ENCODE measurements around the gene NSFL1C.
"Not testable (repeated sequence)": the region's sequence is repeated elsewhere in the genome, so short reads cannot be mapped to it uniquely, and the experiment has no call there.

The NSFL1C gene

DNA sequence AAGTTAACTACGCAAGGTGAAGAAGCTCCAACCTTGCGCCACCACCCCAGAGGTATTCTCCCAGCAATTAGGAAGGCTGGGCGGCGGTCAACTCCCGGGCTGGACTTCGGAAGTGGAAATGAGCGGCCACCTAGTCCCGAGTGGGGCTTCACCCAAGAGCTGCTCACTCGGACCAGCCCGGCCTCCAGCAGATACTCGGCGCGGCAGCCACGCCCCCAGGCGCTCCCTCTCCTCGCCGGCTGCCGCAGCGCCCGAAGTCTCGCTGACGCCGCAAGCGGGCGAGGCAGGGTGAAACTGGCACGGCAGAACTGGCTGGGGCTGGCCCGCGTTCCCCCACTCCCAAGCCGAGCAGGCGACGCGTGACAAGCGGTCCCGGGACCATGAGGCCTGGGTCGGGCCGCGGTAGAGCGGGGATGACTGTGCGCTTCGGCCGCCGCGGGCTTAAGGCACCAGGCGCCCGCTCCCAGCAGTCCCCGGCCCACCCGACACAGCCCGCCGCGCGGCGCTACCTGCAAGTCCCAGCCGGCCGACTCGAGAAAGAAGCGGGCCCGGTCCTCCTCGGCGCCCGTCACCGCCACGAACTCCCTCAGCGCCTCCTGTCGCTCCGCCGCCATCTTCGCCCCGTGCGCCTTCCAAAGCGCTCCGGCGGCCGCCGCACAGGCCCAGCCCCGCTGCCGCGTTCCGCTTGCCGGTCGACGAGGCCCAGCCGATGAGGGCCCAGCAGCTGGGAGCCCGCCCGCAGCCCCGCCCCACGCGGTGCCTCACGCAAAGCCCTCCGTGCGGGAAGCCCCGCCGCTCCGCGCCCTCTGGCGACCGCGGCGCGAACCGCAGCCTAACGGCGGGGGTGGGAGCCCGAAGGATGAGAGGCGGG, at the start of gene NSFL1C:
NSFL1C (minus strand) TSS at position 639 of the 871 bp plus-strand sequence; CDS start at position 614, 25 bp downstream.
- peak; percentile 97 for DNase-seq

DNA sequence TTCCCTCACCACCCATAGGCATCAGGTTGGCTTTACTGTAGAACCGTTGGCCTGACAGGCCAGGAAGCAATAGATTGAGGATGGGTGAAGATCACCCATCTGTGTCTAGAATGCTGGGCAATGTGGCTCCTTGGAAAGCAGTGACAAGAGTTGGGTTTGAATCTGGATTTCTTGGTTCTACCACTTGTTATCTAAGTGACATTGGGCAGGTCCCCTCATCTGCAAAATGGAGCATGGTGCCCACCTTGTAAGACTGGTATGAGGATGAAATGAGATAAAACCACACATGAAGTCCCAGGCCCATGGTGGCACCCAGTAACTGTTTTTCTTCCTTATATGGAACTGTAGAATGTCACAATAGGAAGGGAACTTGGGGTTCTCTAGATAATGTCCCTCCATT, 47.2 kb upstream of the NSFL1C start:
- DNase-seq: no peak

DNA sequence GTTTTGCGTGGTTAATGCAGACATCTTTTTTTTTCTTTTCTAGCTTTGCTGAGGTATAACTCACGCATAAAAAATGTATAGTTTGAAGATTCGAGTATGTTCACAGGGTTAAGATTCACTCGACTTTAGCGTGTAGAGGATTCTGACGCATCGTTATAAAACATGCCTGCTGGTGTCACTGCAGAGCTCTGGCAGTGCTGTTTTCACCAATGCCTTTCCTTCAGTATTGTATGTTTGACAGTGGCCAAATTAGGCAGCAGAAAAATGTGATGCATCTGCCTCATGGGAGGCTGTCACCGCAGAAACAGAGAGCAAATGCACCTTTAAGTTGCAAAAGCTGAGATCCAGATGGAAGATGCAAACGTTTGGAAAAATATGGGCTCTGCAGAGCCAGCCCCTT, 42.6 kb upstream of the NSFL1C start:
- DNase-seq: peak; percentile 34

DNA sequence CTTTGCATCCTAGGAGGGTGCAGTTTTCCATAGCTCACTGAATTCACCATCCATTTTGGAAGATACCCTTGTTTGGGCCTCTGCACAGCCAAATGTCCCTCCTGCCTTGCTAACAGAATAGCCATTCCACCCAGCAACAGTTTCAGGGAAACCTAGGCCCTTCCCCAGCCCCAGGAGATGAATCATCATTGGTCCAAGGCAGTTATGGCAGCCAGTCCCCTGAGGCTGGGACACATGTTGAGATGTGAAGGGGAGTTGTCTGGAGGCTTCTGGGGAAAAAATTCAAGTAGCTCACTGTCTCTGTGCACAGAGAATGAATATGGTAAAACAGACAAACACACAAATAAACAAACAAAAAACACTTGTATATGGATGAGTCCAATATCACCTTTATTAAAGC, 41.9 kb upstream of the NSFL1C start:
- no peak for DNase-seq

DNA sequence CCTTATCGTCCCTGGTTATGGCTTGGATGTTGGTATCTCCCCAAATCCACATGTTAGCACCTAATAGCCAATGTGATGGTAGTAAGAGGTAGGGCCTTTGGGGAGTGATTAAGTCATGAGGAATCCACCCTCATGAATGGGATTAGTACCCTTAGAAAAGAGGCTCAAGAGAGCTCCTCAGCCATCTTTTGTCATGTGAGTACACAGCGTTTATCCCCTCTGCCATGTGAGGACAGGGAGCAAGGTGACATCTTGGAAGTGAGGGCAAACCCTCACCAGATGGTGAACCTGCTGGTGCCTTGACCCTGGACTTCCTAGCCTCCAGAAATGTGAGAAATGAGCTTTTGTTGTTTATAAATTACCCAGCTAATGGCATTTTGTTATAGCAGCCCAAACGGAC, 40.6 kb upstream of the NSFL1C start:
- DNase-seq: no peak

DNA sequence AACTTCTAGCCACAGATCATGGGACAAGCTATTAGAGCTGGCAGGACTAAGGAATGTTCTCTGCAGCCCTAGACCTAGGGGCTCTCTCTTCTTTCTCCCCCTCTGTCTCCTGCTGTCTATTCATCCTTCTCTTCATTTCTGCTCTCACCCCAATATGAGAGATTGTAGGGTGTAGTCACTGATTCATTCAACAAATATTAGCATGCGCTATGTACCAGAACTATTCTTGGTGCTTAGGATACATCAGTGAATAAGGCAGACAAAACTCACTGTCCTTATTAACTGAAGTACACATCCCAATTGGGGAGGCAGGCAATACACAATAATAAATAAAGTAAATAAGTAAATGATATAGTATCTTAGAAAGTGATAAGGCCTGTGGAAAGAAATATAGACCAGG, 39.2 kb upstream of the NSFL1C start:
- no peak for DNase-seq

DNA sequence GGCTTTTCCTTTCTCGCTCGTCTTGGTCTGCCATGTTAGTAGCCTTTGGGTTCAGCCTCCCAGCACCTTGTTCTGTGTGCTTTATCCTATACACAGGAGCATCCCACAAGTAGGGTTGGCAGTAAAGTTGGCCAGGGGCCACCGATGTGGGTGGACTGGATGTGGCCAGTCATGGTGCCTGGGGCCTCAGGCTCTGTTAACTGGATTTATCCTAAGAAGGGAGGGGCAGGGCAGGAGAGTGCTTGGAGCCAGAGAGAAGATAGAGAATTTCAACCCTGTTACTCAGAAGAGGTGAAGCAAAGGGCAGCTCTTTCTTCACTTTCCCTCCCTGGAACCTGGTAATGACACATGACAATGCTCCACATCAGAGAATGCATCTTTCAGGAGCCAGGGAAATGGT, 38.7 kb upstream of the NSFL1C start:
- no peak for DNase-seq

DNA sequence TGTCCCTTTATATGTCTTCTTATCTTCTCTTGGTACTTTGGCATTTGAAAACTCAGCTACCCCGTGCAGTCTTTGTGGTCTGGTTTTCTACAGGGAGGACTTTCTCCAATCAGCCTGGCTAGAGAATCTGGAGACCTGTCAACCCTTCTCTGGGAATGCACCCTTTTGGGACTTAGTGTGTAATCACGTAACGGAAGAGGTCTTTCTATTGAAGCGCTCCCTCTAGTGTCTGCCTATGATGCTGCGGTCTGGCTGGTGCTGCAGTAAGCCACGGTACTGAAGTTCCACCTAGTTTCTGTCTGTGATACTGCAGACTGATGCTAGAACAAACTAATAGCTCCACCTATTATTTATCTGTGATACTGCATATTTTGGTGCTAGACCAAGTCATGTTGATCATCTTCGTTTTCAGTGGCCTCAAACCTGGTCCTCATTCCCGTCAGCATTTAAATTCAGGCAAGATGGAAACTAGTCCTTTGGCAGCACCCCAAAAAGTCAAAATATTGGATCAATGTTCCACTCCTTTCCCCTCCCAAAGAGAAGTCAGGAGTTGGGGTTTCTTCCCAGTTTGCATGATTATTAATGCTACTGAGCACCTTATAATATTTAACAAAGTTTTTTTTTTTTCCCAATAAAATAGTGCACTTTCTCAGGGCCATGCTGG, 37.0 kb upstream of the NSFL1C start:
- DNase-seq: peak; percentile 79

DNA sequence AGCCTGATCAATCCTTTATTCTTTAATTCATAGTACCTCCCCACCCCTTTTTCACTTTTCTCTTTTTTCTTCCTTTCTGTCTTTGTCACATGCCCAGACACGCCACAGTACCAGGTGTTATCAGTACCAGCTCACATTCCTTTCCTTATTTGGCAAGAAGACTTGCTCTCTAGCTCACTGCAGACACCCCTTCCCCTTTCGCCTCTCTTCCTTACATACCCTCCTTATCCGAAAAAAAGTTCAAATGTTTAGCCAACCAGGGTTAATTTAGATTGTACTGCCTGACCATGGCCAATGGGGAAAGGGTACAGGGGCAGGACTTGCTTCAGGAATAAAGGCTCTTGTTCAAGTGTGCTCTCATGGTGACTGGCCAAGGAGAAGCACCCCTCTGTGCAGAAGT, 33.8 kb upstream of the NSFL1C start:
- DNase-seq: no peak

DNA sequence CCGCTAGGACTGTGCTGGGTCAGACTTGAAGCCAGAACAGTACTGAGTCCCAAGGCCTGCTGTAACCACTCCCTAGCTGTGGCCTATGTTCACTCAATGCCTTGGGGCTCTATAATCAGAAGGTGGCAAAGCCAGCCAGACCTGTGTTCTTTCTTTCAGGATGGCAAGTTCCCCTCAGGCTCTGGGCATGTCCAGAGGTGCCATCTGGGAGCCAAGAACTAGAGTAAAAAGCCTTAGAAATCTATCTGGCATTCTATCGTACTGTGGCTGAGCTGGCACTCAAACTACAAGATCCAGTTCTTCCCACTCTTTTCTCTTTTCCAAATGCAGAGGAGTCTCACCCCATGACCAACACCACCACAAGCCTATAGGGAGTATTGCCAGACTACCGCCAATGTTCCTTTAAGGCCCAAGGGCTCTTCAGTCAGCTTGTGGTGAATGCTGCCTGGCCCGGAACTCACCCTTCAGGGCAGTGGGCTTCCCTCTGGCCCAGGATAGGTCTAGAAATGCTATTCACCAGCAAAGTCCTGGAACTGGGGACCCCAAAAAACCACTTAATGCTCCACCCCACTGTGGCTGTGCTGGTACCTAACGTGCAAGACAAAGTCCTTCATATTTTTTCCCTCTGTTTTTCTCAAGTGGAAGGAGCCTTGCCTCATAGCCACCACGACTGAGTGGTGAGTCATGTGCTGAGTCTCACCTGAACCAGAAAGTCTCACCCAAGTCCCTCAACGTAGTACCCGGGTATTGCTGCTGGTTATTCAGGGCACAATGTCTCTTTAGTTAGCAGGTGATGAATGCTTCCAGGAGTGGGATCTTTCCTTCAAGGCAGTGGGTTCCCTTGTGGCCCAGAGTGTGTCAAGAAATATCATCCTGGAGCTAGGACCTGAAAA, 33.1 kb upstream of the NSFL1C start:
- no peak for DNase-seq

DNA sequence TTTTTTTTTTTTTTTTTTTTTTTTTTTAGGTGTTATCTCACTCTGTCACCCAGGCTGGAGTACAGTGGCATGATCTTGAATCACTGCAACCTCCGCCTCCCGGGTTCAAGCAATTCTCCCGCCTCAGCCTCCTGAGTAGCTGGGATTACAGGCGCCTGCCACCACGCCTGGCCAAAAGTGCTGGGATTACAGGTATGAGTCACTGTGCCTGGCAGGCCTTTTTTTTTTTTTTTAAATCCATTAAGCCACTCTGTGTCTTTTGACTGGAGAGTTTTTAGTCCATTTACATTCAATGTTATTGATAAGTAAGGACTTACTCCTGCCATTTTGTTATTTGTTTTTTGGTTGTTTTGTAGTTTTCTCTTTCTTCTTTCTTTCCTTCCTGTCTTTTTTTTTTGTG, 30.7 kb upstream of the NSFL1C start:
- DNase-seq: not testable (repeated sequence)

DNA sequence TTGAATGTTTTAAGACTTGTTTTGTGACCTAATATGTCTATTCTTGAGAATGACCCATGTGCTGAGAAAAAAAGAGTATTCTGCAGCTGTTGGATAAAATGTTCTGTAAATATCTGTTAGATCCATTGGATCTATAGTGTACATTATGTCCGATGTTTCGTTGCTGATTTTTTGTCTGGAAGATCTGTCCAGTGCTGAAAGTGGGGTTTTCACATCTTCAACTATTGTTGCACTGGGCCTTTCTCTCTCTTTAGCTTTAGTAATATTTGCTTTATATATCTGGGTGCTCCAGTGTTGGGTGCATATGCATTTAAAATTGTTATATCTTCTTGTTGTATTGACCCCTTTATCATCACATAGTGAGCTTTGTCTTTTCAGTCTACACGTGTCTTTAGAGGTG, 30.3 kb upstream of the NSFL1C start:
- no peak for DNase-seq

DNA sequence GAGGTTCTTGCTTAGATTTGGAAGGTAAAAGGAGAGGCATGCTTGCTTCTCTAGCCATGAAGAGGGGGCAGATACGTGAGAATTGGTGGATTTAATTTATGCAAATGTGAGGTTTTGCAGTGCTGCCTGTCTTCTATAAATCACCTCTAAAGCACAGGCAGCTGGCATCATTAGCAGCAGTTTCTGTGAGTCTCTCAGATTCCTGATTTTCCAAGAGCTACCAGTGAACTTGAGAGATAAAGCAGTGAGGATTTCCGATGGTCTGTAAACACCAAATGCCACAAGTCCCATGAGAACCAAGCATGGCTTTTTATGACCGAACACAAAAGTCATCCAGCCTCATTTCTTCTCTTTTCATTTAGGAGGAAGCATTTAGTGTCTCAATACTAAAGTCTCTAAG, 27.8 kb upstream of the NSFL1C start:
- no peak for DNase-seq

DNA sequence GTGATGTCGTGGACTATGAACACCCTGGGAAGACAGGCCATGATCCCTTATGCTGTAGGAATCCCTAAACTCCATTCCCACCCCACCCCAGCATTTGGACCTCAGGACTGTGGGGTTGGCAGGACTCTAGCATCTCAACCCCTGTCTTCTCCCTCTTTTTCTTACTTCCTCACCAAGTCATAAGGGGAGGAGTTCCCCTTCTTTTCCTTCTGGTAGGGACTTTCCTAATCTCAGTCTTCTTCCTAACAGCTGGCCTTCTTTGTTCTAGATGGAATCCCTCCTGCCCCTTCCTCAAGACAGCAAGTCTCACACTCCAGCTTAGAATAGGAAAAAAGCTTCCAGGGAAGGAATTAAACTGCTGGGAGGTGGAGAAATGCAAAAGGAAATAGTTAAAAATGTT, 26.9 kb upstream of the NSFL1C start:
- no peak for DNase-seq

DNA sequence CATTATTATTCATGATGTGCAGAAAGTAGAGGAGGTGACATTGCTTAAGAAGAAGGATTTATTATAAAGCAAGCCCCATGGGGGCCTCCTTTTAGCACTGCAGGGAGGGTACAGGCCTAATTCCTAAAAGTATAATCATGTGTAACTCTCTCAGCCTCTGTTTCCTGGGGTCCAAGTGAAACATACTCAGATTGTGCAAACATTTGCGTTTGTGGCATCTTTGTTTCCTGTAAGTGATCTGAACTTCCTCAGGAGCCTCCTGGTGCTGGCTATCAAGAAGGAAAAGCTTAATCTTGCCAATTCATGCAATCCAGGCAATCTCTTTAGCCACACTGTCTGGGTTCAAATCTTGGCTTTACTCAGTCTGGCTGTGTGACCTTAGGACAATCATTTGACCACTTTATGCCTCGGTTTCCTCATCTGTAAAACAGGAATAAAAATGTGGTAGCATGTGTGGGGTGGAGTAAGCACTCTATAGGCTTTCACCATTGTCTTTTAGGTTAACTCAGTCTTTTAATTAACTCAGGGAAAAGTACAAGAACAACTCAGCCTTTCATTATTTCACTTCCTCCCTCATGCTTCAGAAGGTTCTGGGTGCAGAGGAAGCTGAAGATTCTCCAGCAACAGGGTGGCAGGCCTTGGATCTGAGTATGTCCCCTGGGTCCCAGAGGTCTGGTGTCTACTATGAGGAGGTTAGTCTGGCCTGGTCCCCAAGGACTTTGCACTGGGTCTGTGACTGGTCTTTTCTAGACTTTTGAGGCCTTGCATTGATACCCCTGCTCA, 25.4 kb upstream of the NSFL1C start:
- DNase-seq: no peak

DNA sequence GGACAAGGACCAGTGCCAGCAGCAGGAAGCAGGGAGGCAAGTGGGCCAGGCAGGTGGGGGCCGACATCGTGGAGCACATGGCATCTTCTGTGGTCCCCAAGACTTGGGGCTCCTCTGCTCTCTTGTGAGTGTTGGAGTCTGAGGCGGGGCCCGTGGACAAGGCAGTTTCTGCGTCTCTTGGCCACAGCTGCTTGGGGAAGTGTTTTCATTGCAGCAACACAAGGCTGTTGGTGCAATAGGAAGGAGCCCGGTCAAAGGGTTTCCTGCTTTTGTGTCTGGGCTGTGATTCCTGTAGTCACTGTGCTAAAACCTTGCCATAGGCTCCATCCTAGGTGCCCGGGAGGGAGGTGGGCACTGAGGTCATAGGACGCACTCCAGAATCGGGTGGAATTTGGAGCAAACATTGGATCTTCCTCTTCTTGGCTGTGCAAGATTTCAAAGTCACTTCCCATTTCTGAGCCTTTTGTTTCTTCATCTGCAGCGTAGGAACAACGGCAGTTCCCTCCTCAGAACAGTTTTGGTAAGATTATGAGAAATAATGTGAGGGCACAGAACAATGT, 24.7 kb upstream of the NSFL1C start, which contains the start of gene SIRPB2:
SIRPB2 (minus strand) TSS at position 140 of the 560 bp plus-strand sequence; CDS start at position 79, 61 bp downstream.
- DNase-seq: no peak

DNA sequence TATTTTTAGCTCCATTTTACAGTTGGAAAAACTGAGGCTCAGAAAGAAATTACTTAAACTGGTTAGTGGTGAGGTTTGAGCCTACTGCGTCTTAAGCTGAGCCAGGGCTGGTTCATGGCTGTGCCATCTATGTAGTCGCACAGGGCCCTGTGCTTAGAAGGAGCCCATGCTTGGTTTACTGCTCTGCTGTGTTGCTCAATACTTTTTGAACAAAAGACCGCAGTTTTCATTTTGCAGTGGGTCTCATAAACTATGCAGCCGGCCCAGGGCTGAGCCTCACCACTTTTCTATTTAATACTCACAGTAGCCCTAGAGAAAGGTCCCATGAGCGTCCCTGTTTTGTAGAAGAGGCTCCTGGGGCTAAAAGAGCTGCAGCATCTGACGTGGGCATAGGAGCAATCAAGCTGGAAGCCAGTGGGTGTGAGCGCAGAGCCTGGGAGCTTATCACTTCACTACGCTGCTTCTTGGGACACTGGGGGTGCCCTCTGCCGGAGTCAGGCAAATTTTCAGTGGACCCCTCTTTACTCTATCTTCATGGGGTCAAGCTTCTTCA, 24.1 kb upstream of the NSFL1C start:
- DNase-seq: no peak

DNA sequence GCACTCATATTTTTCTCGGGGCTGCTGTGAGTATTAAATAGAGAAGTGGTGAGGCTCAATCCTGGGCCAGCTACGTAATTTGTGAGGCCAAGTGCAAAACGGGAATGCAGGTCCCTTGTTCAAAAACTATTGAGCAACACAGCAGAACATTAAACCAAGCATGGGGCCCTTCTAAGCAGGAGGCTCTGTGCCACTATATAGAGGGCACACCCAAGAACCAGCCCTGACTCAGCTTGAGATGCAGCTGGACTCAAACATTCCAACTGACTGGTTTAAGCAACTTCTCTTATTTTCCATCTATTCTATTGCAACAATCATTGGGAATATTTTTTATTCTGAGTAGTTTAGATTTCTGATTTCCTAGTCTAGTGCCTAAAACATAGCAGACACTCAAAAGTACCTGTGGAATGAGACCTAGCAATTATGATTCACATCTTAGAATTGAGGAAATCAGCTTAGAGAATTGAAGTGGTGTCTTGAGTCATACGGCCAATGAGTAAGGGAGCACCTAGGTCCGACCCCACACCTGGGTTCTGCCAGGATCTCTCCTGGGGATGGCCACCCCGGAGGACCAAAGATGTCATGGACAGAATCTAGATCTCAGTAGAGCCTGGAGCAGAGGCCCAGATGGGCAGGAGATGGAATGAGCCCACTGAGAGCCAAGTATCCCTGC, 23.3 kb upstream of the NSFL1C start:
- DNase-seq: no peak

DNA sequence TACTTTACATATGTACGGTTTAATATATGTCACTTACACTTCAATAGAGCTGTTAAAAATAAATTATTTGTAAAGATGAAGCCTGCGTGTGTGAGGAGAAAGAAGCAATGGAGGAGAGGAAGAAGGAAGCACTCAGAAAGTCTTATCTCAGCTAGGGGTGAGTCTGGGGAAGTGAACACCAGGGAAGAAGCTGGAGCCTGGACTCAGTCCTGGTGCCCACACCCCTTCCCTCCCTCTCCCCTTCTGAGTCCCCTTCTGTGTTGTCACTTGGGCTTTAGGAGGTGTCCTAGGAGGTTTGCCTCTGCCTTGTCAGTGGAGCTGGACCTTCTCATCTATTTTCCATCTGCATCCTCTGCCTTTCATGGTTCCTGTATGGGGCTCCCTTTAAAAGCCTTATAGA, 22.7 kb upstream of the NSFL1C start:
- DNase-seq: no peak

DNA sequence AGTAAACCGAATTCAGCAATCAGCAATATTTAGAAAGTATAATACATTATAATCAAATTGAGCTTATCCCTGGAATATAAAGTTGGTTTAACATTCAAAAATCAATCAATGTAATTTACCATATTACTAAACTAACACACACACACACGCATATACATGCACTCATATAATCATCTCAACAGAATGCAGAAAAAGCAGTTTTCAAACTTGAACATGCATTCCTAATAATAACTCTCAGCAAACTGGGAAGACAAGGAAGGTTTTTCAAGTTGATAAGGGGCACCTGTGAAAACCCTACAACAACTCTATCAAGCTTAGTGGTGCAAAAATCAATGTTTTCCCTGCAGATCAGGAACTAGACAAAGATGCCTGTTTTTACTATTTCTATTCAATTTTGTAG, 19.9 kb upstream of the NSFL1C start:
- DNase-seq: no peak

DNA sequence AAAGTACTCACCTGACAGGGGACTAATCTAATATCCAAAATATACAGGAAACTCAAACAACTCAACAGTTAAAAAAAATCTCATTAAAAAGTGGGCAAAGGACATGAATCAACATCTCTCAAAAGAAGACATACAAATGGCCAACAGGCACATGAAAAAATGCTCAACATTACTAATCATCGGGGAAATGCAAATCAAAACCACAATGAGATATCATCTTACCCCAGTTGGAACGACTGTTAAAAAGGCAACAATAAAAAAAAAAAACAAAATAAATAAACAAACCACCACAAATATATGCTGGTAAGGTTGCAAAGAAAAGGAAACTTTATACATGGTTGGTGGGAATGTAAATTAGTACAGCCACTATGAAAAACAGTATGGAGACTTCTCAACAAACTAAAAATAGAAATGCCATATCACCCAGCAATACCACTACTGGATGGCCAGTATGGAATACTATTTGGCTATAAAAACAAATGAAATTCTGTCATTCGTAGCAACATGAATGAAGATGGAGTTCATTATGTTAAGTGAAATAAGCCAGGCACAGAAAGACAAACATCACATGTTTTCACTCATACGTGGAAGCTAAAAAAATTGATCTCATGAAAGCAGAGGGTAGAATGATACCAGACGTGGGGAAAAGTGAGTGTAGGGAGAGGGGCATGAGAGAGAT, 17.9 kb upstream of the NSFL1C start:
- no peak for DNase-seq

Measured in stimulated activated CD4-positive, alpha-beta T cell treated with anti-CD3 and anti-CD28 coated beads, Interleukin-15, amount 100 ng/mL, for 24 hours (primary cell).